RWPE2 (cell line): ENCODE measurements around the gene CTBS.

Experiments used
- ATAC-seq: fragments of 200-7000 bp; cut with Tn5 transposase; 3 replicates; pipeline ENCODE4 v1.9.1; 2021; ENCODE audit warnings: low read depth
- DNase-seq: peaks from one replicate; pipeline ENCODE4 v3.0.0-alpha.2; 2020; ENCODE audit warnings: low spot score
- H3K27ac ChIP-seq: fragments of 450-650 bp; 2 replicates; pipeline ENCODE4 v1.5.1; 2017; ENCODE audit warnings: mild to moderate bottlenecking; ENCODE audit not compliant: poor library complexity, severe bottlenecking
- H3K27me3 ChIP-seq: fragments of 250-450 bp; sonication (Bioruptor Pico); 2 replicates; pipeline ENCODE4 v1.5.1; 2021; ENCODE audit warnings: mild to moderate bottlenecking, moderate library complexity; ENCODE audit not compliant: insufficient read depth, poor library complexity, severe bottlenecking
- H3K36me3 ChIP-seq: fragments of 250-450 bp; sonication (Bioruptor Pico); 2 replicates; pipeline ENCODE4 v1.5.1; 2020; ENCODE audit warnings: low read depth, mild to moderate bottlenecking, moderate library complexity
- H3K4me1 ChIP-seq: fragments of 250-450 bp; sonication (Bioruptor Pico); 2 replicates; pipeline ENCODE4 v1.5.1; 2021; ENCODE audit warnings: mild to moderate bottlenecking, moderate library complexity; ENCODE audit not compliant: insufficient read depth, poor library complexity, severe bottlenecking
- H3K4me3 ChIP-seq: fragments of 250-450 bp; sonication (Bioruptor Pico); 2 replicates; pipeline ENCODE4 v1.5.1; 2021; ENCODE audit warnings: mild to moderate bottlenecking, moderate library complexity; ENCODE audit not compliant: severe bottlenecking
- H3K9me3 ChIP-seq: fragments of 250-450 bp; sonication (Bioruptor Pico); 2 replicates; pipeline ENCODE4 v1.5.1; 2021; ENCODE audit warnings: mild to moderate bottlenecking, moderate library complexity; ENCODE audit not compliant: severe bottlenecking
- TF ChIP-seq, protein P1 (sequence below): fragments of 450-650 bp; IDR thresholded peaks from one replicate; pipeline ENCODE4 v1.5.1; 2017; ENCODE audit warnings: mild to moderate bottlenecking, moderate library complexity; ENCODE audit not compliant: poor library complexity, severe bottlenecking

The CTBS gene

GRCh38 chr1:84569216-84569615, 5.0 kb downstream of the CTBS start:
- no peaks in the 10 kb centered on the region for H3K27me3 ChIP-seq
- peaks cover 18% of the 10 kb centered on the region for H3K36me3 ChIP-seq
- DNase-seq: no peak
- ATAC-seq: no peak
- TF ChIP-seq, protein P1, sequence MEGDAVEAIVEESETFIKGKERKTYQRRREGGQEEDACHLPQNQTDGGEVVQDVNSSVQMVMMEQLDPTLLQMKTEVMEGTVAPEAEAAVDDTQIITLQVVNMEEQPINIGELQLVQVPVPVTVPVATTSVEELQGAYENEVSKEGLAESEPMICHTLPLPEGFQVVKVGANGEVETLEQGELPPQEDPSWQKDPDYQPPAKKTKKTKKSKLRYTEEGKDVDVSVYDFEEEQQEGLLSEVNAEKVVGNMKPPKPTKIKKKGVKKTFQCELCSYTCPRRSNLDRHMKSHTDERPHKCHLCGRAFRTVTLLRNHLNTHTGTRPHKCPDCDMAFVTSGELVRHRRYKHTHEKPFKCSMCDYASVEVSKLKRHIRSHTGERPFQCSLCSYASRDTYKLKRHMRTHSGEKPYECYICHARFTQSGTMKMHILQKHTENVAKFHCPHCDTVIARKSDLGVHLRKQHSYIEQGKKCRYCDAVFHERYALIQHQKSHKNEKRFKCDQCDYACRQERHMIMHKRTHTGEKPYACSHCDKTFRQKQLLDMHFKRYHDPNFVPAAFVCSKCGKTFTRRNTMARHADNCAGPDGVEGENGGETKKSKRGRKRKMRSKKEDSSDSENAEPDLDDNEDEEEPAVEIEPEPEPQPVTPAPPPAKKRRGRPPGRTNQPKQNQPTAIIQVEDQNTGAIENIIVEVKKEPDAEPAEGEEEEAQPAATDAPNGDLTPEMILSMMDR: no peak
- no peak overlapping the region for H3K4me3 ChIP-seq
- peaks cover 17% of the 10 kb centered on the region for H3K4me1 ChIP-seq
- no peak overlapping the region for H3K27ac ChIP-seq
- no peaks in the 10 kb centered on the region for H3K9me3 ChIP-seq

DNA sequence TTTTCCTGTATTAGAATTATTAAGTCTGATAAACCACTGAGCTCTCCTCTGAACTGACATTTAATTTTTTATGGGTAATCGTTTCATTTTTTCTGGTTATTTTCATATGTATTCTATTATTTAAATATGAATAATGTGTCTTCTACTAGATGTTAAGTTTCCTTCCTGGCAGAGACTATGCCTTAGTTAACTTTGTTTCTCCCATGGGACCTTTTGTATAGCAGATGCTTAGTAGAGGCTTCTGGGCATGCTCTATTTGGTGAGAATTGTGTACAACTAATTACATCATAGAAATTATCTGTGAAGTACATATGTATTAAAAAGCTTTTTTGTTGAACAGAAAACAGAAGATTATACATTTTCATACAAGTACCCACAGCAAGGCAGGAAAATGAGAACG, 23.4 kb downstream of the CTBS start:
- no peak for ATAC-seq
- H3K27me3 ChIP-seq: no peaks in the 10 kb centered on the region
- peaks cover 7% of the 10 kb centered on the region; the same call in 1 of the 2 replicates for H3K36me3 ChIP-seq
- H3K4me1 ChIP-seq: no peaks in the 10 kb centered on the region
- H3K9me3 ChIP-seq: no peaks in the 10 kb centered on the region
- H3K27ac ChIP-seq: no peak overlapping the region
- no peak for DNase-seq
- no peak overlapping the region for H3K4me3 ChIP-seq
- TF ChIP-seq, protein P1: no peak

DNA sequence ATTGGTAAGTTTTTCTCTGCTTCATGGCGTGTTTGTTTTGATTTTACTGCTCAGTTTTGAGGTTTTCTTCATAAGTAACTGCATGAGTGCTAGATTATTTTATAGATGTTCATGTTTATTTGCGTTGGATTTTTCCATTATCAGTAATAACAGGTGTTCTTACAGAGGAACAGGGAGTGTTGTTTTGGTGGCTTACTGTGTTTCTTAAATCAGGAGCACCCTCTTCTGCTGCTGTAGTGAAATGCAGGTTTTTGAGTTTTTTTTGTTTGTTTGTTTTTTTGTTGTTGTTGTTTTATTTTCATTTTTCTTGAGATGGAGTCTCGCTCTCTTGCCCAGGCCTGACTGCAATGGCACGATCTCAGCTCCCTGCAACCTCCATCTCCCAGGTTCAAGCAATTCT, 32.6 kb downstream of the CTBS start:
- Histone ChIP-seq H3K27ac (no peak overlapping the region), H3K4me3 (no peak overlapping the region), H3K9me3 (no peaks in the 10 kb centered on the region), H3K36me3 (no peaks in the 10 kb centered on the region), H3K4me1 (no peaks in the 10 kb centered on the region), H3K27me3 (no peaks in the 10 kb centered on the region)
- ATAC-seq (no peak), DNase-seq (no peak)
- TF ChIP-seq, protein P1: no peak

DNA sequence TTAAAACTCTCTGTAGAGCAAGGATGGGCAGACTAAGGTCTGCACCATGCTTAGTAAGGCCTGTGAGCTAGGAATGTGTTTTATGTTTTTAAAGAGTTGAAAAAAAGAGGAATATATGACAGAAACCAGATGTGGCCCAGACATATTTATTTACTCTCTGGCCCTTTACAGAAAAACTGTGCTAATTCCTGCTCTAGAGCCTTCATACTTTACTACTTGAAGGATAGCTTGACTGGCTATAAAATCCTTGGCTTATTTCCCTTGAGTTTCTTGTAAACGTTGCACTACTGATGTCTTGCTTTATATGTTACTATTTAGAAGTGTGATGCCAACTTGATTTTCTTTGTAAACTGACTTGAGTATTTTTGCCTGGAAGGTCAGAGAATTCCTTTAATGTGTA, 33.5 kb downstream of the CTBS start:
- no peaks in the 10 kb centered on the region for H3K27me3 ChIP-seq
- no peak for DNase-seq
- no peak overlapping the region for H3K4me3 ChIP-seq
- no peaks in the 10 kb centered on the region for H3K9me3 ChIP-seq
- H3K36me3 ChIP-seq: no peaks in the 10 kb centered on the region
- no peak overlapping the region for H3K27ac ChIP-seq
- H3K4me1 ChIP-seq: no peaks in the 10 kb centered on the region
- no peak for ATAC-seq
- TF ChIP-seq, protein P1: no peak

DNA sequence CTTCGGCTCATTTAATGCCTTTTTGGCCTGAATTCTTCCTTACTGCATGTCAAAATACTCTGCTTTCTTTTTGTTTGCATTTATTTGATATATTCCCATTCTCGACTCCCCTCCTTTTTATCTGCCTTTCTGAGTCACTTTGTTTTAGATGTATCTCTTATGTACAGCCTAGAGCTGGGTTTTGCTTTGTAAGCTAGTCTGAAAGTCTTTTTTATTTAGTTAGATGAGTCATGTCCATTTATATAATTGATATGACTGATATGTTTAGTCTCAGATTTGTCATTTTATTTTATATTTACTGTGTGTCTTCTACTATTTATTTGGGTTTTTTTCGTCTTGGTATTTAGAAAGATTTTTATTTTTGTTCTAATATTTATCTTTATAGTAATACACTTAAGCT, 34.3 kb downstream of the CTBS start:
- Histone ChIP-seq H3K4me3 (no peak overlapping the region), H3K27ac (no peak overlapping the region), H3K4me1 (no peaks in the 10 kb centered on the region), H3K36me3 (no peaks in the 10 kb centered on the region), H3K27me3 (no peaks in the 10 kb centered on the region), H3K9me3 (no peaks in the 10 kb centered on the region)
- DNase-seq: no peak
- TF ChIP-seq, protein P1: no peak
- peak; percentile 50; the same call in 2 of the 3 replicates for ATAC-seq
